Measurements from ENCODE around the gene ATRN. TPM values are rescaled to one million over a fixed set of nuclear protein-coding genes. Genes with fewer than 3 reads are reported as not detected.
"Not testable (repeated sequence)": the region's sequence is repeated elsewhere in the genome, so short reads cannot be mapped to it uniquely, and the experiment has no call there.

ATRN gene
- total RNA-seq, 2 experiments from 2014 or later: 8.8 to 9.1 TPM

GRCh38 chr20:3603108-3603507 is 132.3 kb downstream of the ATRN start:
- no peaks in the 10 kb centered on the region for H3K9me3 ChIP-seq (ENCODE audit: control insufficient read depth in 1 of 2, insufficient read depth in 1 of 2, low read length in 2 of 2)

DNA sequence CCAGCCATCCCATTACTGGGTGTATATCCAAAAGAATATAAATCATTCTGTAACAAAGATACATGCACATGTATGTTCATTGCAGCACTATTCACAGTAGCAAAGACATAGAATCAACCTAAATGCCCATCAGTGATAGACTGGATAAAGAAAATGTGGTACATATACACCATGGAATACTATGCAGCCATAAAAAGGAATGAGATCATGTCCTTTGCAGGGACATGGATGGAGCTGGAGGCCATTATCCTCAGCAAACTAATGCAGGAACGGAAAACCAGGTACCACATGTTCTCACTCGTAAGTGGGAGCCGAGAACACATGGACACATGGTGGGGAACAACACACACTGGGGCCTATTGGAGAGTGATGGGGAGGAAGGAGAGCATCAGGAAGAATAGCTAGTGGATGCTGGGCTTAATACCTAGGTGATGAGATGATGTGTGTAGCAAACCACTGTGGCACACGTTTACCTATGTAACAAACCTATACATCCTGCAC is 134.6 kb downstream of the ATRN start:
- H3K4me1 Mint-ChIP-seq (ENCODE audit: low read depth); H3K27me3 ChIP-seq (ENCODE audit: control insufficient read depth in 1 of 2, insufficient read depth in 2 of 2, low read length in 2 of 2); H3K9me3 Mint-ChIP-seq; POLR2A ChIA-PET; H3K4me3 ChIP-seq (ENCODE audit: low read length); intact Hi-C loops (cut with DNase I, micrococcal nuclease); H3K27ac Mint-ChIP-seq; ATAC-seq (ENCODE audit: poor library complexity); H3K9me3 ChIP-seq (ENCODE audit: control insufficient read depth in 1 of 2, insufficient read depth in 1 of 2, low read length in 2 of 2); H3K27ac ChIP-seq (ENCODE audit: low read depth in 1 of 2, low read length in 2 of 2); H3K27me3 Mint-ChIP-seq; CTCF ChIA-PET; H3K4me1 ChIP-seq (ENCODE audit: insufficient read depth, low read length); H3K4me3 Mint-ChIP-seq; DNase-seq: not testable (repeated sequence)
- H3K36me3 Mint-ChIP-seq (ENCODE audit: low read depth): peaks cover 80% of the 10 kb centered on the region
- peaks cover 15% of the 10 kb centered on the region for H3K36me3 ChIP-seq (ENCODE audit: insufficient read depth, low read length)

More at GRCh38 chr20:3603108-3603507, 132.3 kb downstream of the ATRN start:
- DNase-seq (no peak), ATAC-seq (ENCODE audit: poor library complexity) (no peak)
- Mint-ChIP-seq H3K36me3 (ENCODE audit: low read depth) (peaks cover 78% of the 10 kb centered on the region), H3K9me3 (no peaks in the 10 kb centered on the region), H3K4me3 (no peak overlapping the region), H3K4me1 (ENCODE audit: low read depth) (no peaks in the 10 kb centered on the region), H3K27ac (no peak overlapping the region), H3K27me3 (no peaks in the 10 kb centered on the region)
- H3K4me1 ChIP-seq (ENCODE audit: insufficient read depth, low read length): no peaks in the 10 kb centered on the region
- peaks cover 22% of the 10 kb centered on the region for H3K36me3 ChIP-seq (ENCODE audit: insufficient read depth, low read length)
- ChIA-PET POLR2A (no interaction called here), CTCF (no interaction called here)
- no peak overlapping the region for H3K27ac ChIP-seq (ENCODE audit: low read depth in 1 of 2, low read length in 2 of 2)
- no peak overlapping the region for H3K4me3 ChIP-seq (ENCODE audit: low read length)
- TF ChIP-seq, protein P1, sequence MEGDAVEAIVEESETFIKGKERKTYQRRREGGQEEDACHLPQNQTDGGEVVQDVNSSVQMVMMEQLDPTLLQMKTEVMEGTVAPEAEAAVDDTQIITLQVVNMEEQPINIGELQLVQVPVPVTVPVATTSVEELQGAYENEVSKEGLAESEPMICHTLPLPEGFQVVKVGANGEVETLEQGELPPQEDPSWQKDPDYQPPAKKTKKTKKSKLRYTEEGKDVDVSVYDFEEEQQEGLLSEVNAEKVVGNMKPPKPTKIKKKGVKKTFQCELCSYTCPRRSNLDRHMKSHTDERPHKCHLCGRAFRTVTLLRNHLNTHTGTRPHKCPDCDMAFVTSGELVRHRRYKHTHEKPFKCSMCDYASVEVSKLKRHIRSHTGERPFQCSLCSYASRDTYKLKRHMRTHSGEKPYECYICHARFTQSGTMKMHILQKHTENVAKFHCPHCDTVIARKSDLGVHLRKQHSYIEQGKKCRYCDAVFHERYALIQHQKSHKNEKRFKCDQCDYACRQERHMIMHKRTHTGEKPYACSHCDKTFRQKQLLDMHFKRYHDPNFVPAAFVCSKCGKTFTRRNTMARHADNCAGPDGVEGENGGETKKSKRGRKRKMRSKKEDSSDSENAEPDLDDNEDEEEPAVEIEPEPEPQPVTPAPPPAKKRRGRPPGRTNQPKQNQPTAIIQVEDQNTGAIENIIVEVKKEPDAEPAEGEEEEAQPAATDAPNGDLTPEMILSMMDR (IDR thresholded peaks at IDR 0.05): no peak
- intact Hi-C loops (cut with DNase I, micrococcal nuclease): no loop called here
- H3K27me3 ChIP-seq (ENCODE audit: control insufficient read depth in 1 of 2, insufficient read depth in 2 of 2, low read length in 2 of 2): no peaks in the 10 kb centered on the region

- Histone ChIP-seq H3K9me3 (ENCODE audit: control insufficient read depth in 1 of 2, insufficient read depth in 1 of 2, low read length in 2 of 2) (no peaks in the 10 kb centered on the region), H3K27me3 (ENCODE audit: control insufficient read depth in 1 of 2, insufficient read depth in 2 of 2, low read length in 2 of 2) (no peaks in the 10 kb centered on the region), H3K36me3 (ENCODE audit: insufficient read depth, low read length) (peaks cover 15% of the 10 kb centered on the region), H3K4me3 (ENCODE audit: low read length) (no peak overlapping the region), H3K4me1 (ENCODE audit: insufficient read depth, low read length) (no peaks in the 10 kb centered on the region), H3K27ac (ENCODE audit: low read depth in 1 of 2, low read length in 2 of 2) (no peak overlapping the region)
- peaks cover 75% of the 10 kb centered on the region for H3K36me3 Mint-ChIP-seq (ENCODE audit: low read depth)
- CTCF ChIA-PET: no interaction called here
- TF ChIP-seq, protein P1 (IDR thresholded peaks at IDR 0.05): no peak
- no peak overlapping the region for H3K27ac Mint-ChIP-seq
- no peak overlapping the region for H3K4me3 Mint-ChIP-seq
- intact Hi-C loops (cut with DNase I, micrococcal nuclease): no loop called here
- POLR2A ChIA-PET: no interaction called here
- H3K9me3 Mint-ChIP-seq: no peaks in the 10 kb centered on the region
- ATAC-seq (ENCODE audit: poor library complexity) (no peak), DNase-seq (no peak)
- no peaks in the 10 kb centered on the region for H3K4me1 Mint-ChIP-seq (ENCODE audit: low read depth)
- H3K27me3 Mint-ChIP-seq: no peaks in the 10 kb centered on the region
Observed at GRCh38 chr20:3606021-3606420, 135.2 kb downstream of the ATRN start.

DNA sequence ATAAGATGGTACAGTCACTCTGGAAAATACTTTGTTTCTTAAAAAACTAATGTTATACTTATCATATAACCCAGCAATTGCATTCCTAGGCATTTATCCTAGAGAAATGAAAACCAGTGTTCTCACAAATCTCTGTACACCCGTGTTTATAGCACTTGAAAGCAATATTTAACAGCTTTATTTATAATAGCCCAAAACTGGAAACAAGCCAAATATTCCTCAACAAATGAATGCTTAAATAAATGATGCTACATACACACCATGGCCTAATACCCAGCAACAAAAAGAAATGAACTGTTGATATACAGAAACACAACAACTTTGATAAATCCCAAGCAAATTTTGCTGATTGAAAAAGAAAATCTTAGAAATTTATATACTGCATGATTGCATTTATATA is 141.1 kb downstream of the ATRN start:
- no peak overlapping the region for H3K27ac ChIP-seq (ENCODE audit: low read depth in 1 of 2, low read length in 2 of 2)
- DNase-seq (no peak), ATAC-seq (ENCODE audit: poor library complexity) (no peak)
- TF ChIP-seq, protein P1 (IDR thresholded peaks at IDR 0.05): no peak
- Mint-ChIP-seq H3K4me3 (no peak overlapping the region), H3K27ac (no peak overlapping the region), H3K9me3 (no peaks in the 10 kb centered on the region), H3K4me1 (ENCODE audit: low read depth) (no peaks in the 10 kb centered on the region), H3K27me3 (no peaks in the 10 kb centered on the region), H3K36me3 (ENCODE audit: low read depth) (peaks cover 66% of the 10 kb centered on the region)
- no peaks in the 10 kb centered on the region for H3K9me3 ChIP-seq (ENCODE audit: control insufficient read depth in 1 of 2, insufficient read depth in 1 of 2, low read length in 2 of 2)
- CTCF ChIA-PET: no interaction called here
- no peak overlapping the region for H3K4me3 ChIP-seq (ENCODE audit: low read length)
- peaks cover 3% of the 10 kb centered on the region for H3K36me3 ChIP-seq (ENCODE audit: insufficient read depth, low read length)
- no peaks in the 10 kb centered on the region for H3K27me3 ChIP-seq (ENCODE audit: control insufficient read depth in 1 of 2, insufficient read depth in 2 of 2, low read length in 2 of 2)
- intact Hi-C loops (cut with DNase I, micrococcal nuclease): no loop called here
- POLR2A ChIA-PET: interaction anchor here (0.6 kb wide), 1 partner anchor 16 kb away, joined by 3 read pairs; no protein-coding TSS in a partner anchor
- H3K4me1 ChIP-seq (ENCODE audit: insufficient read depth, low read length): no peaks in the 10 kb centered on the region
